Activated effector memory CD4-positive, alpha-beta T cell treated with anti-CD3 and anti-CD28 coated beads, Interleukin-2, amount 50 U/mL, for 16 hours (primary cell): ENCODE measurements around the gene CTBP1.

ENCODE experiments used
- DNase-seq: peaks from one replicate; pipeline ENCODE4 v3.0.0-alpha.2; 2020

The CTBP1 gene

DNA sequence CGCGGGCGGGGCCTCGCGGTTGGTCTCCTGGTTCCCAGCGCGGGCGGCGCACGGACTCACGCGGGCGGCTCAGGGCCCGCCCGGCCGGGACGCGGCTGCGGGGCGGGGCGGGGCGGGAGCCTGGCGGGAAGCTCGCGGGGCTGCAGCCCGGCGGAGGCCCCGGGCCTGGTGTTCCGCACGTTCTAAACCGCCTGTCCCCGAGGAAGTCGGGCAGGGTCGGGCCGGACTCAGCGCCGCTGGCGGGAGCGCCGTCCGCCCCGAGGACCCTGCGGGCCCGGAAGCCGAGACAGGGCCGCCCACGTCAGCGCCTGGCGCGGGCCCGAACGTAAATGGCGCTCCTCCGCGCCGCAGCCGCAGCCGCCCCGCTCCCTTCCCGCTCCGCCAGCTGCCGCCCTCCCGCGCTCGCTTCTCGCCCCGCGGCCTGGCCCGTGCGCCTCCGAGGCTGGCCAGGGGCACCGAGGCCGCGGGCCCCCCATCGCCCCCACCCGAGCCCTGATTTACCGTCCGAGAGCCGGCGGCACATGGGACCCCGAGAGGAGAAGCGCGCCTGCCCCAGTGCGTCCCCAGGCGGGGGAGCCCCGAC is 309 bp upstream of the CTBP1 start:
- DNase-seq = peak; percentile 94

DNA sequence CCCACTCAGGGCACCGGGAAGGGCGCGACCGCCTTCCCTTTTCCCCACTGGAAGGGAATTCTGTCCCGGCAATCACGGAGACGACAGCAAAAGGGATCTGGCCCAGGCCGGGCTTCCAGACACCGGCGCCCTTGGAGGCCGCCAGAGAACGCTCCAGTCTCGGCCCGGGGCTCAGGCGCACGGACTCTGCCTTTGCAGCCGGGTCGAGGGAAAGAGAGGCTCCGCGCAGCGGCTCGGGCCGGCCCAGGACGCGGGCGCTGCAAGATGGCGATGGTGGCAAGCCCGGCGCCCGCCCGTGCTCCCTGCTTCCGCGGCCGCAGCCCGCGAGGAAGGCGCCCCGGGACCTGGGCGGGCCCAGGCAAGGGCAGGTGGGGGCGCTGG is 1.1 kb downstream of the CTBP1 start:
- no peak for DNase-seq

DNA sequence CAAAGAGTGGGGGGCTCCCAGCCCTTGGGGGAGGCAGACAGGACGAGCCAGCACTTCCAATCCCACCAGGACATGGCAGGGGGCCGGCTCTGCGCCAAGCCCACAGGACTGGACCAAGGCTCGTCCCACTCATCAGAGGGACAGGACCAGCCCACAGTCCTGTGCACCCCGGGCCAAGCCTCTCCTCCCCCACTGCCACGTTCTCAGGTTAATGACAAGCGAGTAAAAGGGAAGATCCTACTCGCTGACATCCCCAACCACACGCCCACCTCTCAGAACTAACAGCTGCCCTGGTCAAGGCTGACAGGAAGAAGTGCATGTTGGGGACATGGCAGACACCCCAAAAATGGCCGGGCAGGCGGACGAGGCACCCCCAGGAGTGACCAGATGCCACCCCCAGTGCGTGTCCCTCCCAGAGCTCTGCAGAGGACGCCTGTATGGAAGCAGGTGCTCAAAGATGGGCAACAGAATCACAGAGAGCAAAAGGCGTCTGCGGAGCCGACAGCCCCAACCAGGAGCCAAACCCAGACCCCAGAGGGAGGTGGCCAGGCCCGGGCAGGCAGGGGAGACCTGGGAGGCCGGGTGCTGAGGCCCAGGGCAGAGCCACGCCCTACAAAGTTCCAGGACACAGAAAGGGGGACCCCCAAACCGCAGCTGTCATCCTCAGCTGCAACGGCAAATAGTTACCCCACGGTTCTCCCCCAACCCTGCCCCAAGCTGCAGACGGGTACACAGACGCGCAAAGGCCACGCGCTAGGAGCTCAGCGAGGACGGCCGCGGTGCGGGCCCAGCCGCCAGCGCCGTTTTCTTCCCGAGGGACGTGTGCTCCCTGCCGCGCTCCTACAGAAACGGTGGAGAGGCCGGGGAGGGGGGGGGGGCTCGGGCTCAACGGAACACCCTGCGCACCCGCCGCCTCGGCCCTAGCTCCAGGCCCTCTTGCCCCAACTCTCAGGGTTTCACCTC is 1.7 kb downstream of the CTBP1 start:
- peak; percentile 68 for DNase-seq

DNA sequence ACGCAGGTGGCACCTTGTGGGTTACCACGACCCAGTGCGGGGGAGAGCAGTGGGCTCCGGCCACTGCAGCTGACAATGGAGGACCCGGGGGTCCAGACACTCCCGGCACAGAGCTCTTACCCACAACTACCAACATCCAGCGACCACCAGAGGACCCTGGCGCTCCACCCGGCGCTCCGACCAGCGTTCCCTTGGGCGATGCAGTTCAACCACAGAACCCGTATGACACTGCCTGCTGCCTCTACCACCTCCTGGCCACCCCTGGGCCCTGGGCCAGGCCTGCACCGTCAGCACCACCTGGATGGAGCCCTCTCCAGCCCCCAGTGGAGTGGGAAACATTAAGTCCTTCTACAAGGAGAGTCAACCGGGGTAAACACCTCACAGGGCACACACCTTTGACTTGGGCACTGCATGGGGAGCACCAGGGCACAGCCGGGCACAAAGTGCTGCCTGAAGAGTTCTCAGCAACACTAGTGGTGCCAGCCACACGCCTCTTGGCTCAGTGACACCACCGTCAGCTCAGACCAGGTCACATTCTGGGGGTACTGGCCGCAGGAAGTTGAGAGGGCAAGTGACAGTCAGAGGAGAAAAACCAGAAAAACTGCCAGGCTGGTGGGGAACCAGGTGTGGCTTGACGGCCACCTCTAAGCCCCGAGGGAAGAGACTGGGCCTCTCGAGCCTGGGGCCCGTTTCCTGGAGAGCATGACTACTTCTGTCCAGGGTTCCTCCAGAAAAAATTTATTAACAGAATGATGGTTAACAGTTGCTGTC is 2.6 kb downstream of the CTBP1 start:
- DNase-seq = peak; percentile 61

DNA sequence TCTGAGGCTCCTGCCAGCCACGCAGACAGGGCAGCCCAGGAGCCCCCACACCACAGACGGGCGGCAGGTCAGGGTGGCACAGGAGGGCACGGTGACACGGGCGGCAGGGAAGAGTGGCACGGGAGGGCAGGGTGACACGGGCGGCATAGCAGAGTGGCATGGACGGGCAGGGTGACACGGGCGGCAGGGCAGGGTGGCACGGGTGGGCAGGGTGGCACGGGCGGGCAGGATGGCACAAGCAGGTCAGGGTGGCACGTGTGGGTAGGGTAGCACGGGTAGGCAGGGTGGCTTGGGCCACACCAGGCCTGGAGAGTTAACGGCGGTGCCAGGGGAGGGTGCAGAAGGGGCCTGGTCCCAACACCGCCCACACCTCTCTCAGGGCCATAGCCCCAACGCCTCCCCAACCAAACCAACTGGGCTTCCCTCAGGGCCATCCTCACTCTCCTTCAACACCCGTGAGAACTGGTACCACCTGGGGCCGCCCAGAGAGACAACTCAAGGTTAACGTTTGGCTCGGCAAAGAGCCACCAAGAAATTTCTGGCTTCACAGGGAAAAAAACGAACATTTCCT is 3.4 kb downstream of the CTBP1 start:
- peak; percentile 61 for DNase-seq

DNA sequence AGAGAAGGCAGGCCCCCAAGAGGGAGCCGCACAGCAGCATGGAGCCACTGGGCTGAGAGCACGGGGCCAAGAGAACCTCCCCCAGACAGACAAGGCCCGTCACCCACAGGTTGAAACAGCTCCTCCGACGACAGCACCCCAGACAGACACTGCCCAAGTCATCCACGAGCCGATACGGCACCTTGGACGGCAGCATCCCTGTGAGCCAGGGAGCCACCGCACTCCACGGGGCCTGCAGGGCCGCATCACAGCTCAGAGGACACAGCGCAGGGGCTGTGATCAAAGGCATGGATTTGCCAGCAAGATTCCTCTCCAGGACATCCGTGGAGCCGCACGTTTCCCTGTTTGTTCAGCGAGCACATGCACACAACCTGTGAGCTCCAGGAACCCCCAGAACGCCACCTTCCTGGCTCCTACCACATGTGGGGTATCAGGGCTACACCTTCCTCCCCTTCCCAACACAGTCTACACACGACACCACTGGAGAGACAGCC is 3.9 kb downstream of the CTBP1 start:
- DNase-seq = peak; percentile 56

DNA sequence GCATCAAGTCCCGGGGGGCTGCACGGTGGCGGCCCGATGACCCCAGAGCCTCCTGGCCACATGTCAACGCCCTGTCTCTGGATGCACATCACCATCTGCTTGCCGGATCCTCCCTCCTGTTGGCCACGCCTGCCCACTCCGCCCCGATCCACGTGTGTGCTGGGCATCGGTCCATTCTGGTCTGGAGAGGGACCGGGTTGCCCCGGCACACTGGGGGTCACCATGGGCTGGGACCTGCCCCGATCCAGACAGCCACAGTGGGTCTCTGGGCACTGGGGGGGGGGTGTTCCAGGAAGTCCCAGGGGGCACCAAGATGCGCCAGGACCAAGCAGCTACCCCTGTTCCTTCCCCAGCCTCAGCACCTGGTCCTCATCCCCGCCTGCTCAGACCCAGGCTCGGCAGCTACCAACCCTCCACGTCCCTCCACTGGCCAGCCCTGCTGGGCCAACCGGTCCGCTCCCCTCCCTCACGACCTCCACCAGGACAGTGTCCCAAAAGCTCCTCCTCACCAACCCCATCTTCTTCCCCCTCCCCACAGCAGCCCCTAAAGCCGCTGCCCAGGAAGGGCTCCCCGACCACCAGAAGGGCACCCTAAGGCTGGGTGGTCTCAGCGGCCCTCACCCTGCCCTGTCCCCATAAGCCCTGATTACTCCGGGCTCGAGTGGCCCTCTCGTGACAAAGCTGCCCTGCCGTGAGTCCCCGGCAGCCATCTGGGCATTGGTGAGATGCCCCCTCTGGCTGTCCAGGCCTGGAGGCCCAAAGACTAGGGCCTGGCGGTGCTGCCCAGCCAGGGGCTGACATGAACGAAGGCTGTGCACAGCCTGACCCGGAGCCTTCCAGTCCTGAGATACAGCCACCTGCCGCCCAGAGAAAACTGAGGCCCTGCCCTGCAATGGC is 4.6 kb downstream of the CTBP1 start:
- DNase-seq = peak; percentile 58

DNA sequence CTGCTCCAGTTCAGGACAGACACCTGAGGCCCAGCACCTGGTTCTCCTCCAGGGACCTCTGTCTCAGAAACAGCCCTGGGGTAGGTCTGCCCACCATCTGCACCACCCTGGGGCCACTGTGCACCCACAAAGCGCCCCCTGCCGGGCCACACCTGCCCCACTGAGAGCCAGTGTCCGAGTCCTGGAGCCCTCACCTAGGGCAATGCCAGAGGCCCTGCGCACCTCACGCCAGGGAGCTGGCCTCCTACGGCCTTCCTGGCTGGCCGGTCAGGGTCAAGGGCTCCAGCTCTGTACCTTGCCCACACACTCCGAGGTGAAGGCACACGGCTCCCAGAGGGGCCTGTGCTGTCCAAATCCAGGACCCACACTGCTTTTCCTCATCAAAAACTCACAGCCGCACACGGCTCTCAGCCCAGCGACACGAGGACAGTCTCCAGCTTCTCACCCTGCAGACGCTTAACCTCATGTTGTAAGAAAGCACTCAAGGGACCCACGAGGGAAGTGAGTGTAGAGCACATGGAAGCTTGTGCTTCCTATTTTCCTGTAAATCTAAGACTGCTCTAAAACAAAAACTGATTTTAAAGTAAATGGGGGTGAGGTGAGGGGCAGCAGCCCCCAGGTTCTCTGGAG is 5.4 kb downstream of the CTBP1 start:
- peak; percentile 65 for DNase-seq

DNA sequence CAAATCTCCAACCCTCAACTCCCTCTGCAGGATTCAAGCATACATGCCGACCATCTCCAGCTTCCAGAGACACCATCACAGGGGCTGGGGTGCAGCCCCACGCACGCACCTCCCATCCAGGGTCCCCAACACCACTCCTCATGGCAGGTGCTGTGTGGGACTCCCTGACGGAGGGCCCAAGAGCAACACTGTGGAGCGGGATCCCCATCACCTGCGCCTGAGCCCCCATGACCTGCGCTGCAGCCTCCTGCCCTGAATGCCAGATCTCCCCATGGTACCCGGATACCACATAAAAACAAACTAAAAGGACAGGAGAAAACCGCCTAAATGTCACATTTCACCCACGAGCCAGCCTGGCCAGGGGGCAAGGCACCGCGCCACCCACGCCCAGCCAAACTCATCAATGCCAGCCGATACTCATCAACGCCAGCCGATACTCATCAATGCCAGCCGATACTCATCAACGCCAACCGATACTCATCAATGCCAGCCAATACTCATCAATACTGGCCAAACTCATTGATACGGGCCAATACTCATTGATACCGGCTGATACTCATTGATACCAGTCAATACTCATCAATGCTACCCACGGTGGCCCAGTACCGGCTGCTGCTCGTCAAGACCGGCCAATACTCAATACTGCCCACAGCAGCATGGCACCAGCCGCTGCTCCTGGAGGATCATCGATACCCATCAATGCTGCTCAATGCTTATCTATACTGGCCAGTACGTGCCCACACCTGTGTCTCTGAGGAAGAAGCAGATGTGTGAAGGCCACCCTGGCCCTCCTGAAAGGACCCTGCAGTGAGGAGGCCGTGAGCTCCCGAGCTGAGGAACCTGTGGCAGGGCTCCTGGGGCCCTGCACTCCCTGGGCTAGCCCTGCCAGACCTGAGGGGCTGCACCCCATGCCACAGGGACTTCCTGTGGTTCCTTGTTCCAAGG is 6.2 kb downstream of the CTBP1 start:
- peak; percentile 57 for DNase-seq

DNA sequence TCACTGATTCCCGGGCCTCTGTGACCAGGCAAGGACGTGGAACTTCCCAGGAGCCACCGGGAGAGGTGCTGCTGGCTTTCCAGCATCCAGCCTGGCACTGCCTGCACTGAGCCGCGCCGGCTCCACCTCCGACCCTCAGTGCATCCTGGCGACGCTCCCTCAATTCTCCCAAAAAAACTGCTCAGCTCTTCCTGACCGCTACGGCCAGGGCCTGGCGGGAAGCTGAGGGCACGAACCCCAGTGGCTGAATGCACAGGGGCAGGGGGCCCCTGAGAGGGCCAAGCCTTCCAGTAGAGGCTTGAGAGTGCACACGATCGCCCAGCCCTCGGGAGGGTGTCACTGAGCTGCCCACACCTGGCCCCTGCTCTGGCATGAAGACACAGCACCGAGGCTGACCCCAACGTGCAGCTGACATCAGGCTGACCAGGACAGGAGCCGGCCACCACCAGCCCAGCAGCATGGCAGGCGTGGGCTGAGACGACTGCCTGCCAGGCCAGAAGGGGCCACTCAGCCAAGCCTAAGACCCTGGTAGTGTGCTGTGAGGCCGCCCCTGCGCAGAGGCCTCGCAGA is 6.9 kb downstream of the CTBP1 start:
- DNase-seq = no peak

DNA sequence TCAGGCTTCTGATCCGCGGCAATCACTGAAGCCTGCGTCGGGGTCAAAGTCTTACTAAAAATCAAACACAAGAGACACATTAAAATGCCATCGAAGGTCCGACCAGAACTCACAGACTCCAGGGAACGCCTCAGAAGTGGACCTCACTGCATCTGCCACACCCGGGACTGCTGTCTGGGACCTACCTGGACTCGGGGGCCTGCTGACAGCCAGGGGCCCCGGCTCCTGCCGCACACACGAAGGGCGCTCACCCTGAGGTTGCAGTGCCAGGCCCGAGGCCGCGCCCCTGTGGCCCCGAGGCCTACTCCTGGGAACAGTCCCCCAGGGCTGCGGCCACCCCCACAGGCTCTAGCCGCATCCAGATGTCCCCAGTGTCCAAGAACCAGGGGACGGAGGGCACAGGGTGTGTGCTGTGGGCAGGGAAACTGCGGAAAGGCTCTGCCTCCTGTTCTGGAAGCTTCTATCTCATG is 7.4 kb downstream of the CTBP1 start:
- peak; percentile 28 for DNase-seq

DNA sequence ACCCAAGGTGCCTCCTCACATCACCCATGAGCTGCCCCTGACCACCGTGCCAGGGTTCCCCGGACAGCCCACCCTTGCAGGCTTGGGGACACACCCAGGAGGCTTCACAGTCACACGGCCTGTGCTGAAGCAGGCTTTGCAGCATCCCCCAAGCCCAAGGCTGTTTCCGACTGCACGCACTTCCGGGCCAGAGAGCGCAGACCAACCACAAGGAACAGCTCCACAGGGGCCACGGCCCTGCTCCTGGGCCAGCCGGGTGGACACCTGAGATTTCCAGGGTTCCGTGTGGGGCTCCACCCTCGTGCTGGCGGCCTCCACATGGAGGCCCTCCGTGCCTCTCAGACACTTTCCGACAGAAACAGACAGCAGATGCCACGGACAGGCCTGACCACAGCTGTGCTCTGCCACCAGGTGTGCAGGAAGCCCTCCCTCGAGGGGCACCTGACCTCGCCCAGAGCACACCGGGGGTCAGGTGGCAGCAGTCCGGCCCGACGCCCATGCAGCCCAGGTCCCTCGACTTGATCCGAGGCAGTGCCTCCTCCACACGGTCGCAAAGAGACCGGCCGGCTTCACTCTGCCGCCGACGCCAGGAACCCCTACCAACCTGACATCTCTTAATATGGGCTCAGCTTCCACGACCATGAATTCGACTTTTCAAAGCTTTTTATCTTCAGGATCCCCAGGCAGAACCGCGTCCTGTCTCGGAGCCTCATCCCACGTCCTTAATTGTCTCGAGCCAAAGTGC is 8.0 kb downstream of the CTBP1 start:
- peak; percentile 58 for DNase-seq

DNA sequence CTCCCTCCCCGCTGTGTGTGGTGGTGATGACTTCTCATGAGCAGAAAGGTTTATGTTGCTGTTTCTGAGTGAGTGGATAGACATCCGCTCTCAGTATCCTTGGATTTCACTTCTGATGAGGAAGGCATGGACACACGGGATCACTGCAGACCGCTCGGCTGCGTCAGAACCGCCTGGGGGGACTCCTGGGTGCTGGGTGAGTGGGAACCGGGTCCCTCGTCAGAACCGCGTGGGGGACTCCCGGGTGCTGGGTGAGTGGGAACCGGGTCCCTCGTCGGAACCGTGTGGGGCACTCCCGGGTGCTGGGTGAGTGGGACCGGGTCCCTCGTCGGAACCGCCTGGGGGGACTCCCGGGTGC is 9.0 kb downstream of the CTBP1 start:
- peak; percentile 48 for DNase-seq

DNA sequence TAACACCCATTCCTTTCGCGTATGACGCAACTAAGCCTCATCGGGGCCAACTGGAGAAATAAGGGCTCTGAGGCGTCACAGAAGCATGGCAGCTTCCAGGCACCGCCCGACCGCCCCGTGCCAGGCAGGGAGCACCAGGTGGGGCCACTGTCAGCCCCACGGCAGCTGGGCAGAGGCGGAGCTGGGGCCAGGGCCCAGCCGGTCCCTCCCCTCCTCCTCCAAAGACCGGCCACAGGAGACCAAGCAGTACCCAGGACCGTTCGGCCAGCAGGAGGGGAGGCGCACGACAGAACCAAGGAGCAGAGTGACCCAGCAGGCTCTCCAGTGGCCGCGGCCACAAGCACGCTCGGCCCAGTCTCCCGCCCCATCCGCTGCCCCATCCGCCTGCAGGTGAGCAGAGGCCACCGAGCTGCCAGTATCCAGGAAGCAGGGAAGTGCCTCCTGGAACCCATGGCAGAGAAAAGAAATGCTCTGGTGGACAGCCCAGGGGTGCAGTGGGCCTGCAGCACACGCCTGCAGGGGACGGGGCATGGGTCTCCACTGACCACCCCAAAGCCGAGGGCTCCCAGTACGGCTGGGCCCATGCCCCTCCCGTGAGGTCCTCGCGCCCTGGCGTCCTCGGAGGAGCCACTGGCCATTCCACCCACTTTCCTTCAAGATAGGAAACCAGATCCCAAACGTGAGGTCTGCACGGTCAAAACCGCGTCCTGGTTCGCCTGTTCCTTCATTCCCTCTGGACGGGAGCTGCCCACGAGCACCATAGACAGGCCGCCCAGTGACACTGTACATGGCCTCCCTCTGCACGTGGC is 9.6 kb downstream of the CTBP1 start:
- DNase-seq = peak; percentile 53

DNA sequence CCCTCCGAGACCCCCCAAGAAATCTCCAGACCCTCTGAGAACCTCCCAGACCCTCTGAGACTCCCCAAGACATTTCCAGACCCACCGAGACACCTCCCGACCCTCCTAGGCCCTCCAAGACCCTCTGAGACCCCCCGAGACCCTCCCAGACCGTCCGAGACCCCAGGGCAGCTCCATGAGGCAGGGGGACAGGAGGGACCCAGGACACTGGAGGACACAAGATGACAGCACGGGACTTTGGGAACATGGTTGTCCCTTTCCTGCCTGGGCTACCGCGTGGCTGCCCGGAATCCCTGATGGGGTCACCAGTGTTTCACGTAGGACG is 10.3 kb downstream of the CTBP1 start:
- peak; percentile 45 for DNase-seq

DNA sequence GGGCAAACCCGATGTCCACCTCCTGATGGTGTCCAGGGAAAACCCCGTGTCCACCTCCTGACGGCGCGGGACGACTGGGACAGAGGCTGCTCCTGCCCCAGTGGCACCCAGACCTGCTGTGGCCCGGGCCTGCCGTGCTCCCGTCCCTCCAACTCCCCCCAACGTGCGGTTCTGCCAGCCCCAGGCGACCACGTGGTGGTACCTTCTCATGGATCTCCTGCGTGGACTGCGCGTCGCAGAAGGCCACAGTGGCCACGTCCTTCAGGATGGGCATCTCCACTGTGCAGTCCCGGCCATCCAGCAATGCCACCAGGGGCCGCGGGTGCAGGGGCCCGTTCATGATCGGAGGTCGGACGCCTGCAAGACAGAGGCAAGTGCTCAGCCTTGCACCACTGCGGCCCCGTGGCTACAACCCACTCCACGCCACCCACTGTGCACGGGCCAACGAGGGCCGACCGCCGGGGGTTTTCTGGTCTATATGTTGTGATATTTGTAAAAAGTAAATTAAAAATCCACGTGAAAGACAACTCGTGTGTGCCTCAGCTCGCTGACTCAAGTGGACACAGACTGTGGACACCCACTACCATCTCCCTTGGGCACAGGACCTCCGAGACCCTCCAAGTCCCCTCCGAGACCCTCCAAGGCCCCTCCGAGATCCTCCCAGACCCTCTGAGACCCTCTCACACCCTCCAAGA is 10.8 kb downstream of the CTBP1 start:
- DNase-seq = peak; percentile 63

DNA sequence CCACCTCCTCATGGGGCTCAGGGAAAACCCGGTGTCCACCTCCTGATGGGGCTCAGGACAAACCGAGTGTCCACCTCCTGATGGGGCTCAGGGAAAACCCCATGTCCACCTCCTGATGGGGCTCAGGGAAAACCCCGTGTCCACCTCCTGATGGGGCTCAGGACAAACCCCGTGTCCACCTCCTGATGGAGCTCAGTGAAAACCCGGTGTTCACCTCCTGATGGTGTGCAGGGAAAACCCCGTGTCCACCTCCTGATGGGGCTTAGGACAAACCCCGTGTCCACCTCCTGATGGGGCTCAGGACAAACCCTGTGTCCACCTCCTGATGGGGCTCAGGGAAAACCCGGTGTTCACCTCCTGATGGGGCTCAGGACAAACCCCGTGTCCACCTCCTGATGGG is 11.7 kb downstream of the CTBP1 start:
- peak; percentile 24 for DNase-seq

DNA sequence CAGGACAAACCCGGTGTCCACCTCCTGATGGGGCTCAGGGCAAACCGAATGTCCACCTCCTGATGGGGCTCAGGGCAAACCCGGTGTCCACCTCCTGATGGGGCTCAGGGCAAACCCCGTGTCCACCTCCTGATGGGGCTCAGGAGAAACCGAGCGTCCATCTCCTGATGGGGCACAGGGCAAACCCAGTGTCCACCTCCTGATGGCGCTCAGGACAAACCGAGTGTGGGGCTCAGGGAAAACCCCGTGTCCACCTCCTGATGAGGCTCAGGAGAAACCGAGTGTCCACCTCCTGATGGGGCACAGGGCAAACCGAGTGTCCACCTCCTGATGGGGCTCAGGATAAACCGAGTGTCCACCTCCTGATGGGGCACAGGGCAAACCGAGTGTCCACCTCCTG is 12.1 kb downstream of the CTBP1 start:
- peak; percentile 31 for DNase-seq
